HCT116 (cell line): ENCODE data around the gene TAF8. TPM values are rescaled to one million over a fixed set of nuclear protein-coding genes. Genes with fewer than 3 reads are reported as not detected.
"Not testable (repeated sequence)": the region's sequence is repeated elsewhere in the genome, so short reads cannot be mapped to it uniquely, and the experiment has no call there.

ENCODE experiments used
- ATAC-seq: fragments of 200-7000 bp; cut with Tn5 transposase; 2 replicates; pipeline ENCODE4 v1.9.1; 2020; ENCODE audit warnings: mild to moderate bottlenecking, moderate library complexity
- BruUV-seq: library from RNA; stranded (reverse); fragments of 400-500 nt; replicated peaks from 2 replicates; lab custom pipeline; 2021; lab: Mats Ljungman, UMichigan
- CTCF ChIA-PET: fragments of 300-600 bp; sonication (Branson Sonifier 250); formaldehyde crosslinking; loops from one replicate; lab custom pipeline; 2021; ENCODE audit warnings: antibody characterized with exemption; lab: Charles Lee
- POLR2A ChIA-PET: fragments of 300-600, 350-600 bp; sonication (Branson Sonifier 250); formaldehyde crosslinking; loops from one replicate; lab custom pipeline; 2021; ENCODE audit warnings: antibody characterized with exemption; lab: Charles Lee
- RAD21 ChIA-PET, 2 experiments: fragments of 300-600 bp; sonication (Branson Sonifier 250); formaldehyde crosslinking; loops; one replicate each; lab custom pipeline; 2023; ENCODE audit warnings: low total read pairs in 2 of 2; ENCODE audit not compliant: uncharacterized antibody in 2 of 2, unreplicated experiment in 2 of 2, low non-redundant PET in 1 of 2; lab: Charles Lee
- DNase-seq: peaks from one replicate; pipeline ENCODE4 v3.0.0-alpha.2; 2010; ENCODE audit warnings: low read depth, low spot score
- H2AFZ ChIP-seq: fragments of 200-600 bp; shearing (Covaris generic), sonication (generic); 2 replicates; pipeline ENCODE4 v1.6.1; 2017; ENCODE audit warnings: low read depth, mixed run types, mixed read lengths, antibody characterized with exemption, low read length; ENCODE audit not compliant: poor library complexity, severe bottlenecking
- H3K27ac ChIP-seq: 2 replicates; pipeline ENCODE4 v1.5.1; 2012; ENCODE audit warnings: low read depth, low read length
- H3K27me3 ChIP-seq: fragments of 200-600 bp; sonication (generic); 2 replicates; pipeline ENCODE4 v1.6.1; 2016; ENCODE audit warnings: mixed run types, low read length, mixed read lengths; ENCODE audit not compliant: insufficient read depth
- H3K36me3 ChIP-seq, 2 experiments: fragments of 200-500 bp in 1 of 2; fragments of 200-600 bp in 1 of 2; sonication (Bioruptor generic) in 1 of 2; sonication (generic) in 1 of 2; 2 replicates each; pipeline versions ENCODE4 v1.5.1 to v1.6.1; 2014 to 2016; ENCODE audit warnings: low read length in 2 of 2, inconsistent platforms in 1 of 2, mixed read lengths in 1 of 2, mixed run types in 1 of 2; ENCODE audit not compliant: insufficient read depth in 2 of 2, control insufficient read depth in 1 of 2
- H3K4me1 ChIP-seq, 2 experiments: fragments of 200-600 bp in 1 of 2; sonication (generic) in 1 of 2; 2 replicates each; pipeline versions ENCODE4 v1.5.1 to v1.6.1; 2012 to 2017; ENCODE audit warnings: low read length in 2 of 2, inconsistent platforms in 1 of 2, mild to moderate bottlenecking in 1 of 2, mixed read lengths in 1 of 2, mixed run types in 1 of 2, moderate library complexity in 1 of 2; ENCODE audit not compliant: insufficient read depth in 2 of 2, control insufficient read depth in 1 of 2
- H3K4me2 ChIP-seq: fragments of 200-600 bp; sonication (generic); 2 replicates; pipeline ENCODE4 v1.6.1; 2017; ENCODE audit warnings: mixed run types, low read length, mixed read lengths
- H3K4me3 ChIP-seq, 2 experiments: fragments of 200-600 bp in 1 of 2; sonication (generic) in 1 of 2; replicated peaks in 1 of 2; 2 replicates each; pipeline ENCODE4 v1.5.1; 2011 to 2016; ENCODE audit warnings: low read length in 2 of 2, control low read depth in 1 of 2, low read depth in 1 of 2, mild to moderate bottlenecking in 1 of 2, mixed read lengths in 1 of 2, mixed run types in 1 of 2
- H3K79me2 ChIP-seq: fragments of 200-600 bp; sonication (generic); 2 replicates; pipeline ENCODE4 v1.6.1; 2017; ENCODE audit warnings: mild to moderate bottlenecking, mixed run types, low read length, moderate library complexity, mixed read lengths; ENCODE audit not compliant: insufficient read depth
- H3K9ac ChIP-seq: fragments of 200-600 bp; sonication (generic); 2 replicates; pipeline ENCODE4 v1.6.1; 2016; ENCODE audit warnings: low read length, mixed read lengths
- H3K9me2 ChIP-seq: fragments of 200-600 bp; sonication (generic), shearing (Covaris generic); 2 replicates; pipeline ENCODE4 v1.6.1; 2017; ENCODE audit warnings: mixed run types, mild to moderate bottlenecking, moderate library complexity; ENCODE audit not compliant: insufficient read depth
- H3K9me3 ChIP-seq, 2 experiments: fragments of 200-500 bp in 1 of 2; fragments of 200-600 bp in 1 of 2; sonication (Bioruptor generic) in 1 of 2; sonication (generic) in 1 of 2; 2 replicates each; pipeline ENCODE4 v1.6.1; 2014 to 2017; ENCODE audit warnings: low read length in 2 of 2, mixed read lengths in 2 of 2, inconsistent platforms in 1 of 2, low read depth in 1 of 2, mild to moderate bottlenecking in 1 of 2, mixed run types in 1 of 2, moderate library complexity in 1 of 2; ENCODE audit not compliant: control insufficient read depth in 1 of 2, insufficient read depth in 1 of 2
- H4K20me1 ChIP-seq: fragments of 200-600 bp; sonication (generic), shearing (Covaris generic); 2 replicates; pipeline ENCODE4 v1.6.1; 2017; ENCODE audit warnings: mixed run types, mild to moderate bottlenecking, moderate library complexity; ENCODE audit not compliant: insufficient read depth
- CEBPB ChIP-seq: IDR thresholded peaks from 2 replicates; pipeline ENCODE4 v1.6.1; 2012; ENCODE audit warnings: low read depth
- ZNF274 ChIP-seq: fragments of 200-500 bp; sonication (Bioruptor generic); IDR thresholded peaks from 2 replicates; pipeline ENCODE4 v1.6.1; 2014; ENCODE audit warnings: mild to moderate bottlenecking, low read depth, low read length, inconsistent platforms
- intact Hi-C: fragments of 100-400 bp; cut with micrococcal nuclease; formaldehyde crosslinking; loops from 2 replicates; pipeline ENCODE4 v1.10.0; 2022
- total RNA-seq: library from RNA; stranded (reverse); gene quantifications from one replicate; pipeline ENCODE4 v1.2.1, GENCODE V29; 2021; ENCODE audit not compliant: unreplicated experiment
- TF ChIP-seq, protein P1 (sequence below): IDR thresholded peaks from 2 replicates; pipeline ENCODE4 v1.6.1; 2012

The TAF8 gene
- total RNA-seq, 1 experiment from 2014 or later = 29.5 TPM

- H4K20me1 ChIP-seq = no peaks in the 10 kb centered on the region
- TF ChIP-seq ZNF274 = no peak
- TF ChIP-seq, protein P1, sequence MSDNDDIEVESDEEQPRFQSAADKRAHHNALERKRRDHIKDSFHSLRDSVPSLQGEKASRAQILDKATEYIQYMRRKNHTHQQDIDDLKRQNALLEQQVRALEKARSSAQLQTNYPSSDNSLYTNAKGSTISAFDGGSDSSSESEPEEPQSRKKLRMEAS = no peak
- no peak for TF ChIP-seq CEBPB
- H3K4me3 ChIP-seq = no peak overlapping the region
- RAD21 ChIA-PET = no interaction called here
- H3K79me2 ChIP-seq = no peaks in the 10 kb centered on the region
- no TSS peak for BruUV-seq
- ATAC-seq = no peak
- intact Hi-C loops = no loop called here
- H3K27me3 ChIP-seq = no peaks in the 10 kb centered on the region
- no peak overlapping the region for H3K4me2 ChIP-seq
- no peak overlapping the region for H3K9ac ChIP-seq
- H2AFZ ChIP-seq = peak overlapping the region; percentile 54
- no peak overlapping the region for H3K27ac ChIP-seq
- peaks cover 0 to 6% of the 10 kb centered on the region in 2 experiments; a peak in 1 of 4 replicates for H3K4me1 ChIP-seq
- no peaks in the 10 kb centered on the region for H3K36me3 ChIP-seq
- H3K9me3 ChIP-seq = no peaks in the 10 kb centered on the region
- DNase-seq = no peak
- no peaks in the 10 kb centered on the region for H3K9me2 ChIP-seq
- CTCF ChIA-PET = no interaction called here
- POLR2A ChIA-PET = no interaction called here
Measured at GRCh38 chr6:42007286-42008137, 42.8 kb upstream of the TAF8 start.

GRCh38 chr6:42008138-42008528 lies 42.2 kb upstream of the TAF8 start:
- H2AFZ ChIP-seq, BruUV-seq, CTCF ChIA-PET, H4K20me1 ChIP-seq, intact Hi-C loops, H3K79me2 ChIP-seq, H3K27me3 ChIP-seq, H3K4me1 ChIP-seq, H3K36me3 ChIP-seq, DNase-seq, H3K27ac ChIP-seq, RAD21 ChIA-PET, H3K4me3 ChIP-seq, H3K9me2 ChIP-seq, H3K9me3 ChIP-seq, H3K4me2 ChIP-seq, ATAC-seq, POLR2A ChIA-PET, H3K9ac ChIP-seq: not testable (repeated sequence)
